Measurements from ENCODE around the gene MYH1. TPM values are rescaled to one million over a fixed set of nuclear protein-coding genes. Genes with fewer than 3 reads are reported as not detected.
"Not testable (repeated sequence)": the region's sequence is repeated elsewhere in the genome, so short reads cannot be mapped to it uniquely, and the experiment has no call there.

MYH1 gene
- total and polyA plus RNA-seq, 4 experiments from 2014 or later, result not detected

- H3K4me1 Mint-ChIP-seq, result no peaks in the 10 kb centered on the region
- no peak overlapping the region for H3K4me3 ChIP-seq (ENCODE audit: low read length in 2 of 2)
- CTCF ChIA-PET (ENCODE audit: partially characterized antibody), result no interaction called here
- H3K4me1 ChIP-seq (ENCODE audit: insufficient read depth, low read length), result no peaks in the 10 kb centered on the region
- no peaks in the 10 kb centered on the region for H3K36me3 Mint-ChIP-seq
- no peaks in the 10 kb centered on the region for H3K36me3 ChIP-seq (ENCODE audit: insufficient read depth, low read length)
- no peak for DNase-seq
- H3K27ac ChIP-seq (ENCODE audit: low read depth, low read length), result no peak overlapping the region
- no peaks in the 10 kb centered on the region for H3K27me3 ChIP-seq (ENCODE audit: insufficient read depth, low read length)
- POLR2A ChIA-PET (ENCODE audit: partially characterized antibody), result no interaction called here
- peaks cover 7 to 10% of the 10 kb centered on the region in 2 donors for H3K27me3 Mint-ChIP-seq
- H3K27ac Mint-ChIP-seq, result no peak overlapping the region
- H3K9me3 ChIP-seq (ENCODE audit: control insufficient read depth in 1 of 2, low read length in 2 of 2), result no peaks in the 10 kb centered on the region
- peaks cover 0 to 9% (median 2%) of the 10 kb centered on the region in 8 donors for H3K9me3 Mint-ChIP-seq
- no peak overlapping the region for H3K4me3 Mint-ChIP-seq
- intact Hi-C loops (cut with micrococcal nuclease), result no loop called here
These were observed 29.0 kb upstream of the MYH1 start for GRCh38 chr17:10547351-10547750.

GRCh38 chr17:10543486-10543885, 25.1 kb upstream of the MYH1 start:
- H3K27ac ChIP-seq (ENCODE audit: low read depth, low read length); intact Hi-C loops (cut with micrococcal nuclease); H3K36me3 ChIP-seq (ENCODE audit: insufficient read depth, low read length); POLR2A ChIA-PET (ENCODE audit: partially characterized antibody); H3K4me1 ChIP-seq (ENCODE audit: insufficient read depth, low read length); CTCF ChIA-PET (ENCODE audit: partially characterized antibody); H3K4me1 Mint-ChIP-seq; H3K27me3 Mint-ChIP-seq; H3K4me3 Mint-ChIP-seq; H3K9me3 ChIP-seq (ENCODE audit: control insufficient read depth in 1 of 2, low read length in 2 of 2); H3K27me3 ChIP-seq (ENCODE audit: insufficient read depth, low read length); H3K36me3 Mint-ChIP-seq; H3K4me3 ChIP-seq (ENCODE audit: low read length in 2 of 2); H3K27ac Mint-ChIP-seq; DNase-seq: not testable (repeated sequence)
- H3K9me3 Mint-ChIP-seq, result peaks cover 0 to 43% (median 27%) of the 10 kb centered on the region in 8 donors

- H3K36me3 Mint-ChIP-seq; H3K27ac Mint-ChIP-seq; CTCF ChIA-PET (ENCODE audit: partially characterized antibody); H3K27me3 Mint-ChIP-seq; H3K27me3 ChIP-seq (ENCODE audit: insufficient read depth, low read length); H3K4me1 Mint-ChIP-seq; intact Hi-C loops (cut with micrococcal nuclease); DNase-seq; H3K9me3 ChIP-seq (ENCODE audit: control insufficient read depth in 1 of 2, low read length in 2 of 2); H3K27ac ChIP-seq (ENCODE audit: low read depth, low read length); H3K4me1 ChIP-seq (ENCODE audit: insufficient read depth, low read length); H3K36me3 ChIP-seq (ENCODE audit: insufficient read depth, low read length); H3K4me3 ChIP-seq (ENCODE audit: low read length in 2 of 2); POLR2A ChIA-PET (ENCODE audit: partially characterized antibody); H3K4me3 Mint-ChIP-seq: not testable (repeated sequence)
- peaks cover 0 to 43% (median 28%) of the 10 kb centered on the region in 8 donors for H3K9me3 Mint-ChIP-seq
These were observed 22.8 kb upstream of the MYH1 start for GRCh38 chr17:10541179-10541578.

- Histone ChIP-seq H3K27me3 (ENCODE audit: insufficient read depth, low read length) (no peaks in the 10 kb centered on the region), H3K9me3 (ENCODE audit: control insufficient read depth in 1 of 2, low read length in 2 of 2) (no peaks in the 10 kb centered on the region), H3K4me3 (ENCODE audit: low read length in 2 of 2) (no peak overlapping the region), H3K27ac (ENCODE audit: low read depth, low read length) (no peak overlapping the region), H3K36me3 (ENCODE audit: insufficient read depth, low read length) (no peaks in the 10 kb centered on the region), H3K4me1 (ENCODE audit: insufficient read depth, low read length) (no peaks in the 10 kb centered on the region)
- Mint-ChIP-seq H3K36me3 (no peaks in the 10 kb centered on the region), H3K4me1 (no peaks in the 10 kb centered on the region), H3K4me3 (no peak overlapping the region), H3K27ac (no peak overlapping the region), H3K27me3 (peaks cover 0 to 4% of the 10 kb centered on the region in 2 donors), H3K9me3 (peaks cover 0 to 2% (median 0%) of the 10 kb centered on the region in 8 donors)
- DNase-seq, result no peak
- intact Hi-C loops (cut with micrococcal nuclease), result no loop called here
- ChIA-PET POLR2A (ENCODE audit: partially characterized antibody) (no interaction called here), CTCF (ENCODE audit: partially characterized antibody) (no interaction called here)
These were observed 13.7 kb upstream of the MYH1 start for GRCh38 chr17:10532026-10532425.

- no peaks in the 10 kb centered on the region for H3K36me3 ChIP-seq (ENCODE audit: insufficient read depth, low read length)
- no peaks in the 10 kb centered on the region for H3K27me3 ChIP-seq (ENCODE audit: insufficient read depth, low read length)
- no peaks in the 10 kb centered on the region for H3K4me1 ChIP-seq (ENCODE audit: insufficient read depth, low read length)
- no peaks in the 10 kb centered on the region for H3K9me3 ChIP-seq (ENCODE audit: control insufficient read depth in 1 of 2, low read length in 2 of 2)
- no peaks in the 10 kb centered on the region for H3K36me3 Mint-ChIP-seq
- peaks cover 0 to 6% (median under 1%) of the 10 kb centered on the region in 8 donors for H3K9me3 Mint-ChIP-seq
- H3K27me3 Mint-ChIP-seq, result peaks cover 2 to 3% of the 10 kb centered on the region in 2 donors
- no peak overlapping the region for H3K27ac Mint-ChIP-seq
- H3K4me1 Mint-ChIP-seq, result no peaks in the 10 kb centered on the region
- ChIA-PET CTCF (ENCODE audit: partially characterized antibody) (no interaction called here), POLR2A (ENCODE audit: partially characterized antibody) (no interaction called here)
- H3K4me3 Mint-ChIP-seq, result no peak overlapping the region
- intact Hi-C loops (cut with micrococcal nuclease), result no loop called here
- H3K27ac ChIP-seq (ENCODE audit: low read depth, low read length), result no peak overlapping the region
- no peak overlapping the region for H3K4me3 ChIP-seq (ENCODE audit: low read length in 2 of 2)
- DNase-seq, result no peak
These were observed 9.1 kb upstream of the MYH1 start for GRCh38 chr17:10527419-10527818.

GRCh38 chr17:10526517-10526916, 8.2 kb upstream of the MYH1 start:
- H3K27me3 Mint-ChIP-seq, result peaks cover under 1 to 3% of the 10 kb centered on the region in 2 donors
- CTCF ChIA-PET (ENCODE audit: partially characterized antibody), result no interaction called here

GRCh38 chr17:10523064-10523463, 4.7 kb upstream of the MYH1 start:
- CTCF ChIA-PET (ENCODE audit: partially characterized antibody), result no interaction called here

More at GRCh38 chr17:10526517-10526916, 8.2 kb upstream of the MYH1 start:
- H3K27me3 ChIP-seq (ENCODE audit: insufficient read depth, low read length), result no peaks in the 10 kb centered on the region
- H3K4me1 ChIP-seq (ENCODE audit: insufficient read depth, low read length), result no peaks in the 10 kb centered on the region
- H3K36me3 Mint-ChIP-seq, result no peaks in the 10 kb centered on the region
- no peak overlapping the region for H3K27ac Mint-ChIP-seq
- no peaks in the 10 kb centered on the region for H3K9me3 ChIP-seq (ENCODE audit: control insufficient read depth in 1 of 2, low read length in 2 of 2)
- H3K4me3 ChIP-seq (ENCODE audit: low read length in 2 of 2), result no peak overlapping the region
- H3K36me3 ChIP-seq (ENCODE audit: insufficient read depth, low read length), result no peaks in the 10 kb centered on the region
- intact Hi-C loops (cut with micrococcal nuclease), result no loop called here
- DNase-seq, result no peak
- H3K4me1 Mint-ChIP-seq, result no peaks in the 10 kb centered on the region
- H3K9me3 Mint-ChIP-seq, result peaks cover 0 to 6% (median under 1%) of the 10 kb centered on the region in 8 donors
- POLR2A ChIA-PET (ENCODE audit: partially characterized antibody), result no interaction called here
- no peak overlapping the region for H3K4me3 Mint-ChIP-seq
- no peak overlapping the region for H3K27ac ChIP-seq (ENCODE audit: low read depth, low read length)

GRCh38 chr17:10521949-10522348, 3.6 kb upstream of the MYH1 start:
- H3K36me3 Mint-ChIP-seq, result no peaks in the 10 kb centered on the region
- Histone ChIP-seq H3K4me1 (ENCODE audit: insufficient read depth, low read length) (no peaks in the 10 kb centered on the region), H3K27ac (ENCODE audit: low read depth, low read length) (no peak overlapping the region), H3K36me3 (ENCODE audit: insufficient read depth, low read length) (no peaks in the 10 kb centered on the region), H3K4me3 (ENCODE audit: low read length in 2 of 2) (no peak overlapping the region), H3K27me3 (ENCODE audit: insufficient read depth, low read length) (no peaks in the 10 kb centered on the region), H3K9me3 (ENCODE audit: control insufficient read depth in 1 of 2, low read length in 2 of 2) (no peaks in the 10 kb centered on the region)
- H3K4me1 Mint-ChIP-seq, result no peaks in the 10 kb centered on the region
- H3K9me3 Mint-ChIP-seq, result peaks cover 0 to 6% (median under 1%) of the 10 kb centered on the region in 8 donors
- no peak for DNase-seq
- no peak overlapping the region for H3K4me3 Mint-ChIP-seq
- H3K27me3 Mint-ChIP-seq, result peaks cover 2 to 5% of the 10 kb centered on the region in 2 donors
- no peak overlapping the region for H3K27ac Mint-ChIP-seq
- CTCF ChIA-PET (ENCODE audit: partially characterized antibody), result no interaction called here
- intact Hi-C loops (cut with micrococcal nuclease), result no loop called here
- POLR2A ChIA-PET (ENCODE audit: partially characterized antibody), result no interaction called here

More at GRCh38 chr17:10523064-10523463, 4.7 kb upstream of the MYH1 start:
- Histone ChIP-seq H3K36me3 (ENCODE audit: insufficient read depth, low read length) (no peaks in the 10 kb centered on the region), H3K27me3 (ENCODE audit: insufficient read depth, low read length) (no peaks in the 10 kb centered on the region), H3K9me3 (ENCODE audit: control insufficient read depth in 1 of 2, low read length in 2 of 2) (no peaks in the 10 kb centered on the region), H3K4me3 (ENCODE audit: low read length in 2 of 2) (no peak overlapping the region), H3K4me1 (ENCODE audit: insufficient read depth, low read length) (no peaks in the 10 kb centered on the region), H3K27ac (ENCODE audit: low read depth, low read length) (no peak overlapping the region)
- intact Hi-C loops (cut with micrococcal nuclease), result no loop called here
- peaks cover 2 to 5% of the 10 kb centered on the region in 2 donors for H3K27me3 Mint-ChIP-seq
- H3K4me1 Mint-ChIP-seq, result no peaks in the 10 kb centered on the region
- H3K4me3 Mint-ChIP-seq, result no peak overlapping the region
- H3K9me3 Mint-ChIP-seq, result peaks cover 0 to 6% (median under 1%) of the 10 kb centered on the region in 8 donors
- DNase-seq, result no peak
- no peaks in the 10 kb centered on the region for H3K36me3 Mint-ChIP-seq
- no peak overlapping the region for H3K27ac Mint-ChIP-seq
- POLR2A ChIA-PET (ENCODE audit: partially characterized antibody), result no interaction called here

All from CD4-positive, alpha-beta memory T cell (primary cell).